HG03378 (cell line): ENCODE data around the gene COMP.
"Not testable (repeated sequence)": the region's sequence is repeated elsewhere in the genome, so short reads cannot be mapped to it uniquely, and the experiment has no call there.

Experiments used
- ATAC-seq: cut with Tn5 transposase; IDR thresholded peaks from one replicate; pipeline ENCODE4 v1.9.1; 2021; ENCODE audit warnings: mild to moderate bottlenecking, moderate library complexity; ENCODE audit not compliant: unreplicated experiment

The COMP gene

GRCh38 chr19:18749362-18750231 is 41.5 kb downstream of the COMP start:
- ATAC-seq: no peak

GRCh38 chr19:18746401-18747325 is 44.4 kb downstream of the COMP start:
- no peak for ATAC-seq

- ATAC-seq: no peak
Measured at GRCh38 chr19:18745931-18746330, 45.2 kb downstream of the COMP start.

GRCh38 chr19:18745012-18745735 is 45.9 kb downstream of the COMP start:
- ATAC-seq: no peak

- no peak for ATAC-seq
Measured at GRCh38 chr19:18743784-18744418, 47.2 kb downstream of the COMP start.

- ATAC-seq: no peak
Measured at GRCh38 chr19:18742838-18743783, 48.0 kb downstream of the COMP start.

GRCh38 chr19:18742324-18742723 is 48.8 kb downstream of the COMP start:
- ATAC-seq: no peak

- ATAC-seq: no peak
Measured at GRCh38 chr19:18741124-18742121, 49.7 kb downstream of the COMP start.

GRCh38 chr19:18738961-18739690 is 52.0 kb downstream of the COMP start:
- no peak for ATAC-seq

- ATAC-seq: no peak
Measured at GRCh38 chr19:18737954-18738351, 53.2 kb downstream of the COMP start.

GRCh38 chr19:18737337-18737953 is 53.7 kb downstream of the COMP start:
- no peak for ATAC-seq

- ATAC-seq: no peak
Measured at GRCh38 chr19:18736415-18737336, 54.4 kb downstream of the COMP start.

GRCh38 chr19:18735752-18736151 is 55.4 kb downstream of the COMP start:
- no peak for ATAC-seq

- no peak for ATAC-seq
Measured at GRCh38 chr19:18735324-18735723, 55.8 kb downstream of the COMP start.

GRCh38 chr19:18733762-18734332 is 57.3 kb downstream of the COMP start:
- not testable (repeated sequence) for ATAC-seq

- no peak for ATAC-seq
Measured at GRCh38 chr19:18733196-18733647, 57.9 kb downstream of the COMP start.
